Parathyroid adenoma (tissue), 2 donors: ENCODE results near the gene C12orf54.
"Not testable (repeated sequence)": the region's sequence is repeated elsewhere in the genome, so short reads cannot be mapped to it uniquely, and the experiment has no call there.

Experiments
- H2AFZ ChIP-seq: fragments of 300-600 bp; sonication (generic); one replicate; pipeline ENCODE4 v1.7.0; 2017; ENCODE audit warnings: antibody characterized with exemption, mild to moderate bottlenecking
- H3K27ac ChIP-seq: fragments of 300-600 bp; sonication (generic); one replicate; pipeline ENCODE4 v1.7.0; 2017
- H3K27me3 ChIP-seq: fragments of 300-600 bp; sonication (generic); one replicate; pipeline ENCODE4 v1.7.0; 2017; ENCODE audit warnings: low read length; ENCODE audit not compliant: control insufficient read depth, insufficient read depth
- H3K36me3 ChIP-seq: fragments of 300-600 bp; sonication (generic); one replicate; pipeline ENCODE4 v1.7.0; 2017; ENCODE audit warnings: low read length; ENCODE audit not compliant: control insufficient read depth, insufficient read depth
- H3K4me1 ChIP-seq: fragments of 300-600 bp; sonication (generic); one replicate; pipeline ENCODE4 v1.7.0; 2017; ENCODE audit warnings: control low read depth
- H3K4me2 ChIP-seq: fragments of 300-600 bp; sonication (generic); one replicate; pipeline ENCODE4 v1.7.0; 2017; ENCODE audit warnings: low read length
- H3K4me3 ChIP-seq: fragments of 300-600 bp; sonication (generic); one replicate; pipeline ENCODE4 v1.7.0; 2017; ENCODE audit warnings: low read depth, low read length
- H3K79me2 ChIP-seq: fragments of 300-600 bp; sonication (generic); one replicate; pipeline ENCODE4 v1.7.0; 2017; ENCODE audit warnings: control low read depth
- H3K9ac ChIP-seq: fragments of 300-600 bp; sonication (generic); one replicate; pipeline ENCODE4 v1.7.0; 2017; ENCODE audit warnings: mild to moderate bottlenecking
- H3K9me3 ChIP-seq: fragments of 300-600 bp; sonication (generic); one replicate; pipeline ENCODE4 v1.7.0; 2017; ENCODE audit warnings: low read length; ENCODE audit not compliant: control insufficient read depth
- TF ChIP-seq, protein P1 (sequence below): fragments of 300-600 bp; sonication (generic); IDR thresholded peaks from one replicate; pipeline ENCODE4 v1.7.0; 2017; ENCODE audit warnings: antibody characterized with exemption, mild to moderate bottlenecking
- donor health status: primary hyperparathyroidism.

C12orf54 gene

DNA sequence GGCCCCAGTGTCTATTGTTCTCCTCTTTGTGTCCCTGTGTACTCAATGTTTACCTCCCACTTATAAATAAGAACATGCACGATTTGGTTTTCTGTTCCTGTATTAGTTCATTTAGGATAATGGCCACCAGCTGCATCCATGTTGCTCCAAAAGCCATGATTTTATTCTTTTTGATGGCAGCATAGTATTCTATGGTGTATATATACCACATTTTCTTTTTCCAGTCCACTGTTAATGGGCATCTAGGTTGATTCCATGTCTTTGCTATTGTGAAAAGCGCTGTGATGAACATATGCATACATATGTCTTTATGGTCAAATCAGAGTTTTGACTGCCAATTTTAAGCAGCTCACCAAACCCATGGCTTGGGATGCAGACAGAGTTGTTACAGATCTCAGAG is 27.2 kb upstream of the C12orf54 start:
- H3K36me3 ChIP-seq: no peaks in the 10 kb centered on the region
- H3K27ac ChIP-seq: no peak overlapping the region
- H3K4me1 ChIP-seq: no peaks in the 10 kb centered on the region
- no peaks in the 10 kb centered on the region for H3K27me3 ChIP-seq
- H3K79me2 ChIP-seq: no peaks in the 10 kb centered on the region
- no peak overlapping the region for H3K9ac ChIP-seq
- H3K4me2 ChIP-seq: no peak overlapping the region
- H3K4me3 ChIP-seq: no peak overlapping the region
- TF ChIP-seq, protein P1, sequence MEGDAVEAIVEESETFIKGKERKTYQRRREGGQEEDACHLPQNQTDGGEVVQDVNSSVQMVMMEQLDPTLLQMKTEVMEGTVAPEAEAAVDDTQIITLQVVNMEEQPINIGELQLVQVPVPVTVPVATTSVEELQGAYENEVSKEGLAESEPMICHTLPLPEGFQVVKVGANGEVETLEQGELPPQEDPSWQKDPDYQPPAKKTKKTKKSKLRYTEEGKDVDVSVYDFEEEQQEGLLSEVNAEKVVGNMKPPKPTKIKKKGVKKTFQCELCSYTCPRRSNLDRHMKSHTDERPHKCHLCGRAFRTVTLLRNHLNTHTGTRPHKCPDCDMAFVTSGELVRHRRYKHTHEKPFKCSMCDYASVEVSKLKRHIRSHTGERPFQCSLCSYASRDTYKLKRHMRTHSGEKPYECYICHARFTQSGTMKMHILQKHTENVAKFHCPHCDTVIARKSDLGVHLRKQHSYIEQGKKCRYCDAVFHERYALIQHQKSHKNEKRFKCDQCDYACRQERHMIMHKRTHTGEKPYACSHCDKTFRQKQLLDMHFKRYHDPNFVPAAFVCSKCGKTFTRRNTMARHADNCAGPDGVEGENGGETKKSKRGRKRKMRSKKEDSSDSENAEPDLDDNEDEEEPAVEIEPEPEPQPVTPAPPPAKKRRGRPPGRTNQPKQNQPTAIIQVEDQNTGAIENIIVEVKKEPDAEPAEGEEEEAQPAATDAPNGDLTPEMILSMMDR: no peak
- H2AFZ ChIP-seq: no peak overlapping the region
- H3K9me3 ChIP-seq: no peaks in the 10 kb centered on the region

DNA sequence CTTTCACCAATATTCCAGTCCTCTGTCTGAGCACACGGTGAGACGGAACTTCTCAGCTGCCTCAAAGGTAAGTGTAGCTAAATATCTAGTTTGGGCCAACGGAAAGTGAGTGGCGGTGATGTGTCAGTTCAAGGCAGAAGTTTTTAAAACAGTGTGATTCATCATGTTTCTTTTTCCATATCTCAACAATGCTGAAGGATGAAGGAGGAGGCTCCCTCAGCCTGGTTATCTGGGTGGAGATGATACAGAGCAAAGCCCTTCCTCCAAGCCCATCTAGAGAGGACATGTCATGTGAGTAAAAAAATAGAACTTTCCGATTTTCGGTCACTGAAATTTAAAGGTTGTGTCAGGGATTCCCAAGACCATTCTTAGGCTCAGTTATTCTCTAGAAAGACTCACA is 23.0 kb upstream of the C12orf54 start:
- no peaks in the 10 kb centered on the region for H3K4me1 ChIP-seq
- no peak overlapping the region for H3K4me2 ChIP-seq
- no peaks in the 10 kb centered on the region for H3K36me3 ChIP-seq
- TF ChIP-seq, protein P1: no peak
- H2AFZ ChIP-seq: no peak overlapping the region
- no peaks in the 10 kb centered on the region for H3K9me3 ChIP-seq
- no peak overlapping the region for H3K4me3 ChIP-seq
- H3K27ac ChIP-seq: no peak overlapping the region
- no peaks in the 10 kb centered on the region for H3K79me2 ChIP-seq
- no peak overlapping the region for H3K9ac ChIP-seq
- no peaks in the 10 kb centered on the region for H3K27me3 ChIP-seq

DNA sequence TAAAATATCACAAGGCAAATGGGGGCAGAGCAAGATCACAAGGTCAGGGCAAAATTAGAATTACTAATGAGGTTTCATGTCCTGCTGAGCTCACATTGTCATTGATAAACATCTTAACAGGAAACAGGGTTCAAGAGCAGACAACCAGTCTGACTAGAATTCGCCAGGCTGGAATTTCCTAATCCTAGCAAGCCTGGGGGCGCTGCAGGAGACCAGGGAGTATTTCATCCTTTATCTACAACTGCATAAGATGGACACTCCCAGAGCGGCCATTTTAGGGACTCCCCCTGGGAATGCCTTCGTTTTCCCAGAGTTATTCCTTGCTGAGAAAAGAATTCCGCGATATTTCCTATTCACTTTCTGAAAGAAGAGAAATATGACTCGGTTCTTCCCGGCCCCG is 13.3 kb upstream of the C12orf54 start:
- not testable (repeated sequence) for H2AFZ ChIP-seq, H3K27ac ChIP-seq, H3K4me2 ChIP-seq, H3K79me2 ChIP-seq, H3K9ac ChIP-seq, H3K9me3 ChIP-seq, H3K27me3 ChIP-seq, H3K4me3 ChIP-seq, H3K4me1 ChIP-seq, H3K36me3 ChIP-seq

DNA sequence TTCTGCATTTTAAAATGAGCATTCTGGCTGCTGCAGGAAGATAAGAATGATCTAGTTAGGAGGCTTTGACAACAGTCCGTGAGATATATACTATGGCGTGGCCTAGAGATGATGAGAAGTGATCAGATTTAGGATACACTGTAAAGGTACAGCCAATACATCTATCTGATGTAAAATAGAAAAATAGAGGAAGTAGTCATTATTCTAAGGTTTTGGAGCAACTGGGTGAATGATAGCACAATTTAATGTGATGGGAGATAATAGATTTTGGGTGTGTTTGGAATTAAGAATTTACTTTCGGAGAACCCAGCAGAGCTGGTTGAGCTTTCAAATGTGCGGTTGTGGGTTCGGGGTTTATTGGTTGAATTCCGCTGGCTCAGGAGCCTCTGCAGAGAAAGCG is 10.0 kb upstream of the C12orf54 start, which contains the start of gene ANP32D:
ANP32D (plus strand) TSS at position 301 of the 400 bp plus-strand sequence. CDS start 106 bp downstream, outside the sequence.
- H2AFZ ChIP-seq: no peak within 1 kb of the TSS
- TF ChIP-seq, protein P1: no peak
- no peaks in the 10 kb centered on the region for H3K4me1 ChIP-seq
- no peak within 1 kb of the TSS for H3K9ac ChIP-seq
- H3K27me3 ChIP-seq: no peaks in the 10 kb centered on the region
- H3K9me3 ChIP-seq: no peaks in the 10 kb centered on the region
- H3K4me2 ChIP-seq: no peak within 1 kb of the TSS
- H3K79me2 ChIP-seq: no peaks in the 10 kb centered on the region
- H3K36me3 ChIP-seq: no peaks in the 10 kb centered on the region
- no peak within 1 kb of the TSS for H3K27ac ChIP-seq
- no peak within 1 kb of the TSS for H3K4me3 ChIP-seq

DNA sequence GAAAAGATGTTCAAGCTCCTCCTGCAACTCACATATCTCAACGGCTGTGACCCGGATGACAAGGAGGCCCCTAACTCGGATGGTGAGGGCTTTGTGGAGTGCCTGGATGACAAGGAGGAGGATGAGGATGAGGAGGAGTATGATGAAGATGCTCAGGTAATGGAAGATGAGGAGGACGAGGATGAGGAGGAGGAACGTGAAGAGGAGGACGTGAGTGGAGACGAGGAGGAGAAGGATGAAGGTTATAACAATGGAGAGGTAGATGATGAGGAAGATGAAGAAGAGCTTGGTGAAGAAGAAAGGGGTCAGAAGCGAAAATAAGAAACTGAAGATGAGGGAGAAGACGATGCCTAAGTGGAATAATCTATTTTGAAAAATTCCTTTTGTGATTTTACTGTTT is 9.2 kb upstream of the C12orf54 start:
- Histone ChIP-seq H3K36me3 (no peaks in the 10 kb centered on the region), H3K79me2 (no peaks in the 10 kb centered on the region), H2AFZ (no peak overlapping the region), H3K4me1 (no peaks in the 10 kb centered on the region), H3K27me3 (no peaks in the 10 kb centered on the region), H3K4me3 (no peak overlapping the region), H3K9ac (no peak overlapping the region), H3K27ac (no peak overlapping the region), H3K9me3 (no peaks in the 10 kb centered on the region), H3K4me2 (no peak overlapping the region)
- TF ChIP-seq, protein P1: no peak

DNA sequence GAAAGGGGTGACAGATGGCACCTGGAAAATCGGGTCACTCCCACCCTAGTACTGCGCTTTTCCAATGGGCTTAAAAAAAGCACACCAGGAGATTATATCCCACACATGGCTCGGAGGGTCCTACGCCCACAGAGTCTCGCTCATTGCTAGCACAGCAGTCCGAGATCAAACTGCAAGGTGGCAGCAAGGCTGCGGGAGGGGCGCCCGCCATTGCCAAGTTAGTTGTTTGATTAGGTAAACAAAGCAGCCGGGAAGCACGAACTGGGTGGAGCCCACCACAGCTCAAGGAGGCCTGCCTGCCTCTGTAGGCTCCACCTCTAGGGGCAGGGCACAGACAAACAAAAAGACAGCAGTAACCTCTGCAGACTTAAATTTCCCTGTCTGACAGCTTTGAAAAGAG is 7.8 kb upstream of the C12orf54 start:
- H2AFZ ChIP-seq, H3K27me3 ChIP-seq, H3K9ac ChIP-seq, H3K79me2 ChIP-seq, H3K9me3 ChIP-seq, H3K4me1 ChIP-seq, H3K4me3 ChIP-seq, H3K27ac ChIP-seq, H3K4me2 ChIP-seq, H3K36me3 ChIP-seq: not testable (repeated sequence)
